Progenitor cell of endocrine pancreas (in vitro differentiated cells): Measurements from ENCODE around the gene WDFY2. TPM values are rescaled to one million over a fixed set of nuclear protein-coding genes. Genes with fewer than 3 reads are reported as not detected.

Experiments used
- DNase-seq: peaks from one replicate; pipeline ENCODE4 v3.0.0; 2021; ENCODE audit warnings: low spot score; ENCODE audit not compliant: unreplicated experiment
- H3K27ac Mint-ChIP-seq: 2 replicates; pipeline ENCODE4 v1.8.0; 2021; ENCODE audit warnings: mild to moderate bottlenecking, moderate library complexity, mixed read lengths
- H3K27me3 Mint-ChIP-seq: 2 replicates; pipeline ENCODE4 v1.8.0; 2021; ENCODE audit warnings: mixed read lengths
- H3K36me3 Mint-ChIP-seq: 2 replicates; pipeline ENCODE4 v1.8.0; 2022; ENCODE audit warnings: mixed read lengths; ENCODE audit not compliant: insufficient read depth
- H3K4me1 Mint-ChIP-seq: 2 replicates; pipeline ENCODE4 v1.8.0; 2021; ENCODE audit warnings: low read depth, mixed read lengths
- H3K4me3 Mint-ChIP-seq: 2 replicates; pipeline ENCODE4 v1.8.0; 2021; ENCODE audit warnings: low read depth, mild to moderate bottlenecking, moderate library complexity, mixed read lengths
- H3K9me3 Mint-ChIP-seq: 2 replicates; pipeline ENCODE4 v1.8.0; 2021; ENCODE audit warnings: low read depth, mixed read lengths
- total RNA-seq: library from RNA; stranded (reverse); gene quantifications from 2 replicates; pipeline ENCODE4 v1.2.1, GENCODE V29; 2021
- TF ChIP-seq, protein P1 (sequence below): fragments of 200-600 bp; sonication (generic); IDR thresholded peaks from one replicate; pipeline ENCODE4 v1.5.0; 2021; ENCODE audit warnings: antibody characterized with exemption, mild to moderate bottlenecking; ENCODE audit not compliant: unreplicated experiment

The WDFY2 gene
- total RNA-seq, 1 donor from 2014 or later = 17.2 TPM

DNA sequence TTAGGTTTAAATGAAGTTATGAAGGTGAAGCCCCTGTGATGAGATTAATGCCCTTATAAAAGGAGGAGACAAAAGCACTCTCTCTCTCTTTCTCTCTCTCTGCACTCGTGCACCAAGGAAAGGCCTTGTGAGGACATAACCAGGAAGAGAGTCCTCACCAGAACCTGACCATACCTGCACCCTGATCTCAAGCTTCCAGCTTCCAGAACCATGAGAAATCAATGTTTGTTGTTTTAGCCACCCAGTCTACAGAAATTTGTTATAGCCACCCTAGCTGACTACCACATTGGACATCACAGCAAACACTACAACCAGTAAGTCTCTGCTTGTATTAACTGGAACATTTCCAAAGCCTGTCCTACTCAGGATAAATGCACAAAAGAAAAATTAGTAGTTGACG lies 34.7 kb upstream of the WDFY2 start:
- no peak overlapping the region for H3K27ac Mint-ChIP-seq
- no peaks in the 10 kb centered on the region for H3K36me3 Mint-ChIP-seq
- DNase-seq = no peak
- TF ChIP-seq, protein P1, sequence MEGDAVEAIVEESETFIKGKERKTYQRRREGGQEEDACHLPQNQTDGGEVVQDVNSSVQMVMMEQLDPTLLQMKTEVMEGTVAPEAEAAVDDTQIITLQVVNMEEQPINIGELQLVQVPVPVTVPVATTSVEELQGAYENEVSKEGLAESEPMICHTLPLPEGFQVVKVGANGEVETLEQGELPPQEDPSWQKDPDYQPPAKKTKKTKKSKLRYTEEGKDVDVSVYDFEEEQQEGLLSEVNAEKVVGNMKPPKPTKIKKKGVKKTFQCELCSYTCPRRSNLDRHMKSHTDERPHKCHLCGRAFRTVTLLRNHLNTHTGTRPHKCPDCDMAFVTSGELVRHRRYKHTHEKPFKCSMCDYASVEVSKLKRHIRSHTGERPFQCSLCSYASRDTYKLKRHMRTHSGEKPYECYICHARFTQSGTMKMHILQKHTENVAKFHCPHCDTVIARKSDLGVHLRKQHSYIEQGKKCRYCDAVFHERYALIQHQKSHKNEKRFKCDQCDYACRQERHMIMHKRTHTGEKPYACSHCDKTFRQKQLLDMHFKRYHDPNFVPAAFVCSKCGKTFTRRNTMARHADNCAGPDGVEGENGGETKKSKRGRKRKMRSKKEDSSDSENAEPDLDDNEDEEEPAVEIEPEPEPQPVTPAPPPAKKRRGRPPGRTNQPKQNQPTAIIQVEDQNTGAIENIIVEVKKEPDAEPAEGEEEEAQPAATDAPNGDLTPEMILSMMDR = no peak
- no peak overlapping the region for H3K4me3 Mint-ChIP-seq
- H3K27me3 Mint-ChIP-seq = no peaks in the 10 kb centered on the region
- H3K4me1 Mint-ChIP-seq = no peaks in the 10 kb centered on the region
- H3K9me3 Mint-ChIP-seq = no peaks in the 10 kb centered on the region

DNA sequence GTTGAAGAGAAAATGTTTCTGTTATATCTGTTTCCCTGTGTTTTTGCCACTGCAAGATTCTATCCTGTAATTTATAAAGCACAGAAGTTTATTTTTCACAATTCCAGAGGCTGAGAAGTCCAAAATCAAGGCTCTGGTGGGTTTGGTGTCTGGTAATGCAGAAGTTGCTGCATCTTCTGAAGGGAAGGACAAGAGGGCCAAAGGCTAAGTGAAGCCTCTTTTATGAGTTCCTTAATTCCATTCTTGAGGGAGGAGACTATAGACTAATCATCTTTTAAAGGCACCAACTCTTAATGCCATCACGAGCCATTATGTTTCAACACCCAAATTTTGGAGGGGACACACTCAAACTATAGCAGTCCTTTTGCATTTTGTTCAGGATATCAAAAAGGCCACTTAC lies 34.1 kb upstream of the WDFY2 start:
- H3K4me3 Mint-ChIP-seq = no peak overlapping the region
- H3K9me3 Mint-ChIP-seq = no peaks in the 10 kb centered on the region
- H3K36me3 Mint-ChIP-seq = no peaks in the 10 kb centered on the region
- no peaks in the 10 kb centered on the region for H3K4me1 Mint-ChIP-seq
- no peak overlapping the region for H3K27ac Mint-ChIP-seq
- TF ChIP-seq, protein P1 = no peak
- no peaks in the 10 kb centered on the region for H3K27me3 Mint-ChIP-seq
- no peak for DNase-seq

DNA sequence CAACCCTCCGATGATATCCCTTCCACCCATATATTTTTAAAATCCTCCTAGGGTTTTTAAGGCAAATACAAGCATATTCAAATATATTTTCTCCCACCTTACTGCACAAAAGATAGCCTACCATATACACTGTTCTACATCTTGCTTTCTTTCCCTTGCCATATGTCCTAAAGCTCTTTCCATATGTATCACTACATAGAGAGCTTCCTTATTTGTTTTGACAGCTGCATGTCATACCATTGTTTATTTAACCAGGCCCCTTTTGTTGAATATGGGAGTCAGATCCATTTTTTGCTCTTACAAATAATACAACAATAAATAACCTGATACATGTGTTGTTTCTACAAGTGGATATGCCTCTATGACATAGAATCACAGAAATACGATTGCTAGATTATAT lies 32.8 kb upstream of the WDFY2 start:
- H3K4me1 Mint-ChIP-seq = no peaks in the 10 kb centered on the region
- TF ChIP-seq, protein P1 = no peak
- no peak overlapping the region for H3K27ac Mint-ChIP-seq
- H3K36me3 Mint-ChIP-seq = no peaks in the 10 kb centered on the region
- no peaks in the 10 kb centered on the region for H3K9me3 Mint-ChIP-seq
- H3K4me3 Mint-ChIP-seq = no peak overlapping the region
- DNase-seq = no peak
- H3K27me3 Mint-ChIP-seq = peaks cover 1% of the 10 kb centered on the region

DNA sequence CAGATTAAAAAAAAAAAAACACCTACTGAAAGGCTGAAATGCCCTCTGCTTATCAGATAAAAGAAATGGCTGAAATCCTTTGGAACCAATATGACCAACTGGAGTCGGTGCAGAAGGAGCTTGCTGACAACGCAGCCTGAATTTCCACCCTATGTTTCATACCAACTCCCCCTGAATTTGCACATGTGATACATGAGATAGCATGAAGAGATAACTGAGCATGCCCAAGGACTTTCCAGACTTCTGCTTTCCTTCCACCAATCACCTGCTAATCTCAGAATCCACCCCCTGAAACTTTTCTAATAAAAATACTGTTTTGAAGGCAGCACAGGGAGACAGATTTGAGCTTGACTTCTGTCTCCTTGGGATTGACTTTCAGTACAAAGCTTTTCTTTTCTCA lies 32.2 kb upstream of the WDFY2 start:
- H3K27me3 Mint-ChIP-seq = peaks cover 4% of the 10 kb centered on the region
- DNase-seq = no peak
- no peaks in the 10 kb centered on the region for H3K9me3 Mint-ChIP-seq
- H3K4me3 Mint-ChIP-seq = no peak overlapping the region
- H3K36me3 Mint-ChIP-seq = no peaks in the 10 kb centered on the region
- no peak overlapping the region for H3K27ac Mint-ChIP-seq
- TF ChIP-seq, protein P1 = no peak
- H3K4me1 Mint-ChIP-seq = no peaks in the 10 kb centered on the region

DNA sequence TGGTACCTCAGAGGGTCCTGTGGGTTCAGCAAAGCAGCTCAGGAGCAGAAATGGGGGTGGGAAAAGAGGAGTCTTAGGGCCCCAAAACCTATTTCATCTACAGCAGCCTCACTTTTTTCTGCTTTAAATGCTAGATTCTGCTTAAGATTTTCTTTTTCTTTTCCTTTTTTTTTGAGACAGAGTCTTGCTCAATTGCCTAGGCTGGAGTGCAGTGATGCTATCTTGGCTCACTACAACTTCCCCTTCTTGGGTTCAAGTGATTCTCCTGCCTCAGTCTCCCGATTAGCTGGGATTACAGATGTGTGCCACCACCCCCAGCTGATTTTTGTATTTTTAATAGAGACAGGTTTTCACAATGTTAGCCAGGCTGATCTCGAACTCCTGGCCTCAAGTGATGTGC lies 30.7 kb upstream of the WDFY2 start:
- H3K27ac Mint-ChIP-seq = no peak overlapping the region
- H3K4me1 Mint-ChIP-seq = no peaks in the 10 kb centered on the region

More for the DNA sequence above, 30.7 kb upstream of the WDFY2 start:
- Mint-ChIP-seq H3K36me3 (no peaks in the 10 kb centered on the region), H3K9me3 (no peaks in the 10 kb centered on the region), H3K4me3 (no peak overlapping the region), H3K27me3 (peaks cover 4% of the 10 kb centered on the region)
- TF ChIP-seq, protein P1 = no peak
- no peak for DNase-seq
